Right lobe of liver (tissue), 6 donors: ENCODE data around the gene PLXNC1. TPM values are rescaled to one million over a fixed set of nuclear protein-coding genes. Genes with fewer than 3 reads are reported as not detected.

Experiments
- ATAC-seq, 4 donors: fragments of 200-7000 bp; cut with Tn5 transposase; one replicate each; pipeline ENCODE4 v1.9.1; 2020; ENCODE audit warnings: mild to moderate bottlenecking in 4 of 4, moderate library complexity in 4 of 4
- DNase-seq, 3 donors: peaks; one replicate each; pipeline ENCODE4 v3.0.0-alpha.2; 2020
- H3K27ac ChIP-seq, 3 donors: fragments of 200-600 bp; one replicate each; pipeline ENCODE4 v1.8.0; 2022
- H3K27me3 ChIP-seq, 2 donors: fragments of 200-600 bp; one replicate each; pipeline ENCODE4 v1.8.0; 2022
- H3K36me3 ChIP-seq, 4 donors: fragments of 200-600 bp; sonication (generic) in 1 of 4; one replicate each; pipeline versions ENCODE4 v1.5.1 to v1.8.0; 2017 to 2022; ENCODE audit warnings: control low read depth in 1 of 4
- H3K4me1 ChIP-seq, 4 donors: fragments of 200-600 bp; sonication (generic) in 1 of 4; one replicate each; pipeline versions ENCODE4 v1.5.1 to v1.8.0; 2017 to 2022; ENCODE audit warnings: control low read depth in 1 of 4
- H3K4me3 ChIP-seq, 3 donors: fragments of 200-600 bp; one replicate each; pipeline ENCODE4 v1.8.0; 2022
- H3K9me3 ChIP-seq, 4 donors: fragments of 200-600 bp; sonication (generic) in 1 of 4; one replicate each; pipeline versions ENCODE4 v1.5.1 to v1.8.0; 2017 to 2022; ENCODE audit warnings: control low read depth in 1 of 4
- POLR2A ChIP-seq: fragments of 450-650 bp; IDR thresholded peaks from one replicate; pipeline ENCODE4 v1.6.1; 2017; ENCODE audit warnings: antibody characterized with exemption, mild to moderate bottlenecking
- WGBS: methylation state at CpG from one replicate; pipeline ENCODE4 v1.1.6; 2018; ENCODE audit warnings: low coverage, low lambda C conversion rate; ENCODE audit not compliant: insufficient coverage; ENCODE audit errors: missing lambda C conversion rate; 5-methylcytosine and 5-hydroxymethylcytosine counted together
- intact Hi-C, 2 donors: fragments of 100-400 bp; cut with DNase I; formaldehyde crosslinking; loops; one replicate each; pipeline versions ENCODE4 v1.11.2 to v1.14.1; 2022
- total RNA-seq, 6 experiments: library from RNA; depleted of rRNA in 2 of 6; stranded (reverse); fragments of >200 nt in 2 of 6; fragmentation: NEBNext Ultra II Directional in 3 of 6; extraction: Animal tissue kit (Norgen Biotek cat#: 25700) in 3 of 6; gene quantifications; one replicate each; pipeline versions ENCODE4 v1.1.0 to v1.2.4, GENCODE V29; 2016 to 2023
- TF ChIP-seq, protein P1 (sequence below), 4 donors: fragments of 200-600 bp in 3 of 4; fragments of 450-650 bp in 1 of 4; IDR thresholded peaks; one replicate each; pipeline versions ENCODE4 v1.5.1 to v1.8.0; 2016 to 2022; ENCODE audit warnings: antibody characterized with exemption in 4 of 4, mild to moderate bottlenecking in 2 of 4
- donor health status: DM: no; HTN: yes; CAD: no.
- donor health status: DM: no; HTN: no; CAD: no.
- donor health status: DM: no; HTN: no; CAD: no.
- donor health status: DM: no; HTN: yes; CAD: no.
- donor health status: DM: no; HTN: yes; CAD: no.

Gene PLXNC1
- total RNA-seq, 6 experiments from 2014 or later = 1.6 to 7.0 (median 3.5) TPM

GRCh38 chr12:94180558-94181296, 32.4 kb downstream of the PLXNC1 start:
- TF ChIP-seq, protein P1, sequence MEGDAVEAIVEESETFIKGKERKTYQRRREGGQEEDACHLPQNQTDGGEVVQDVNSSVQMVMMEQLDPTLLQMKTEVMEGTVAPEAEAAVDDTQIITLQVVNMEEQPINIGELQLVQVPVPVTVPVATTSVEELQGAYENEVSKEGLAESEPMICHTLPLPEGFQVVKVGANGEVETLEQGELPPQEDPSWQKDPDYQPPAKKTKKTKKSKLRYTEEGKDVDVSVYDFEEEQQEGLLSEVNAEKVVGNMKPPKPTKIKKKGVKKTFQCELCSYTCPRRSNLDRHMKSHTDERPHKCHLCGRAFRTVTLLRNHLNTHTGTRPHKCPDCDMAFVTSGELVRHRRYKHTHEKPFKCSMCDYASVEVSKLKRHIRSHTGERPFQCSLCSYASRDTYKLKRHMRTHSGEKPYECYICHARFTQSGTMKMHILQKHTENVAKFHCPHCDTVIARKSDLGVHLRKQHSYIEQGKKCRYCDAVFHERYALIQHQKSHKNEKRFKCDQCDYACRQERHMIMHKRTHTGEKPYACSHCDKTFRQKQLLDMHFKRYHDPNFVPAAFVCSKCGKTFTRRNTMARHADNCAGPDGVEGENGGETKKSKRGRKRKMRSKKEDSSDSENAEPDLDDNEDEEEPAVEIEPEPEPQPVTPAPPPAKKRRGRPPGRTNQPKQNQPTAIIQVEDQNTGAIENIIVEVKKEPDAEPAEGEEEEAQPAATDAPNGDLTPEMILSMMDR (IDR thresholded peaks at IDR 0.05) = no peak
- TF ChIP-seq POLR2A = no peak
- DNase-seq (no peak), ATAC-seq (peak in 1 of 4 donors; percentile 46)
- 60% methylated on average over 6 of the region's 6 CpGs for WGBS
- intact Hi-C loops = no loop called here
- H3K27ac ChIP-seq = no peak overlapping the region
- H3K9me3 ChIP-seq = no peaks in the 10 kb centered on the region
- no peaks in the 10 kb centered on the region for H3K27me3 ChIP-seq
- H3K4me3 ChIP-seq = no peak overlapping the region
- H3K36me3 ChIP-seq = no peaks in the 10 kb centered on the region
- peaks cover 0 to 24% (median 12%) of the 10 kb centered on the region in 4 donors for H3K4me1 ChIP-seq

- H3K27ac ChIP-seq = peak overlapping the region in 2 of 3 donors; percentile 43 to 67
- peaks cover 0 to 24% (median 12%) of the 10 kb centered on the region in 4 donors for H3K4me1 ChIP-seq
- no peaks in the 10 kb centered on the region for H3K9me3 ChIP-seq
- ATAC-seq (peak in 3 of 4 donors; percentile 6 to 34 (median 14)), DNase-seq (no peak)
- WGBS = 30% methylated on average over 5 of the region's 5 CpGs
- H3K27me3 ChIP-seq = no peaks in the 10 kb centered on the region
- H3K4me3 ChIP-seq = no peak overlapping the region
- no peaks in the 10 kb centered on the region for H3K36me3 ChIP-seq
- TF ChIP-seq, protein P1 (IDR thresholded peaks at IDR 0.05) = no peak
- no peak for TF ChIP-seq POLR2A
- intact Hi-C loops = no loop called here
Observed at GRCh38 chr12:94182986-94183707, 34.8 kb downstream of the PLXNC1 start.

- 43% methylated on average over 9 of the region's 9 CpGs for WGBS
- no peaks in the 10 kb centered on the region for H3K36me3 ChIP-seq
- H3K4me3 ChIP-seq = no peak overlapping the region
- intact Hi-C loops = no loop called here
- H3K27me3 ChIP-seq = no peaks in the 10 kb centered on the region
- H3K4me1 ChIP-seq = peaks cover 0 to 23% (median 11%) of the 10 kb centered on the region in 4 donors
- H3K9me3 ChIP-seq = no peaks in the 10 kb centered on the region
- no peak for DNase-seq
- TF ChIP-seq POLR2A = no peak
- TF ChIP-seq, protein P1 (IDR thresholded peaks at IDR 0.05) = no peak
- H3K27ac ChIP-seq = peak overlapping the region in 2 of 3 donors; percentile 43 to 67
- peak; percentile 78 to 94 (median 90) for ATAC-seq
Observed at GRCh38 chr12:94183708-94184379, 35.5 kb downstream of the PLXNC1 start.

- no peaks in the 10 kb centered on the region for H3K36me3 ChIP-seq
- H3K4me1 ChIP-seq = peaks cover 0 to 23% (median 9%) of the 10 kb centered on the region in 4 donors
- WGBS = 76% methylated on average over 5 of the region's 7 CpGs
- H3K9me3 ChIP-seq = no peaks in the 10 kb centered on the region
- H3K27ac ChIP-seq = peak overlapping the region in 1 of 3 donors; percentile 67
- no peak for TF ChIP-seq POLR2A
- TF ChIP-seq, protein P1 (IDR thresholded peaks at IDR 0.05) = no peak
- ATAC-seq (no peak), DNase-seq (no peak)
- intact Hi-C loops = no loop called here
- no peaks in the 10 kb centered on the region for H3K27me3 ChIP-seq
- H3K4me3 ChIP-seq = no peak overlapping the region
Observed at GRCh38 chr12:94184995-94185719, 36.8 kb downstream of the PLXNC1 start.
